ENCODE measurements around the gene HEXD. TPM values are rescaled to one million over a fixed set of nuclear protein-coding genes. Genes with fewer than 3 reads are reported as not detected.
"Not testable (repeated sequence)": the region's sequence is repeated elsewhere in the genome, so short reads cannot be mapped to it uniquely, and the experiment has no call there.

HEXD gene
- total RNA-seq, 2 experiments from 2014 or later = 87.9 to 93.2 TPM

GRCh38 chr17:82376042-82376730 lies 42.0 kb upstream of the HEXD start:
- H3K36me3 ChIP-seq (ENCODE audit: insufficient read depth, low read length) = no peaks in the 10 kb centered on the region
- ChIA-PET POLR2A (no interaction called here), CTCF (ENCODE audit: unreplicated experiment) (no interaction called here)
- intact Hi-C loops (cut with micrococcal nuclease; ENCODE audit: unreplicated experiment) = no loop called here
- no peak overlapping the region for H3K27ac ChIP-seq (ENCODE audit: low read depth, low read length, poor library complexity, severe bottlenecking)
- no peaks in the 10 kb centered on the region for H3K9me3 ChIP-seq (ENCODE audit: low read length)
- H3K4me2 ChIP-seq (ENCODE audit: low read length) = no peak overlapping the region
- H2AFZ ChIP-seq (ENCODE audit: low read length) = no peak overlapping the region
- no peaks in the 10 kb centered on the region for H4K20me1 ChIP-seq (ENCODE audit: insufficient read depth, low read length)
- no TSS peak for BruUV-seq (replicated peaks)
- peaks cover 17% of the 10 kb centered on the region for H3K4me1 ChIP-seq (ENCODE audit: insufficient read depth, low read length, poor library complexity, severe bottlenecking)
- DNase-seq (ENCODE audit: low spot score) = no peak
- no peak overlapping the region for H3K4me3 ChIP-seq (ENCODE audit: low read depth, low read length, poor library complexity, severe bottlenecking)
- no peaks in the 10 kb centered on the region for H3K79me2 ChIP-seq (ENCODE audit: insufficient read depth, low read depth, low read length)
- no peaks in the 10 kb centered on the region for H3K9me2 ChIP-seq (ENCODE audit: insufficient read depth, low read length)
- TF ChIP-seq CTCF (conservative IDR thresholded peaks at IDR 0.05; ENCODE audit: low read length) (no peak), EZH2phosphoT487 (IDR thresholded peaks at IDR 0.05; ENCODE audit: borderline replicate concordance, low read depth, low read length) (no peak)

DNA sequence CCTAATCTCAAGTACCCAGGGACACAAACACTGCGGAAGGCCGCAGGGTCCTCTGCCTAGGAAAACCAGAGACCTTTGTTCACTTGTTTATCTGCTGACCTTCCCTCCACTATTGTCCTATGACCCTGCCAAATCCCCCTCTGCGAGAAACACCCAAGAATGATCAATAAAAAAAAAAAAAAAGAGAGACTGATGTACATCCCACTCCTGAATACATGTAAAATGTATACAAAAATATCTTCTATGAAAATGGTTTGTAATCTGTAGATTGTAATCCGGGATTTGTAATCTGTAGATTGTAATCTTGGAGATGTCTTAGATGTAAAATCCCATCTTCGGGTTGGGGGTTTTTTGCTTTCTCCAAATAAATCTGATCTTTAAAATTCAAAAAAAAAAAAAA lies 40.9 kb upstream of the HEXD start:
- H2AFZ ChIP-seq (ENCODE audit: low read length); H3K4me3 ChIP-seq (ENCODE audit: low read depth, low read length, poor library complexity, severe bottlenecking); H3K36me3 ChIP-seq (ENCODE audit: insufficient read depth, low read length); H3K9me2 ChIP-seq (ENCODE audit: insufficient read depth, low read length); CTCF ChIA-PET (ENCODE audit: unreplicated experiment); BruUV-seq (replicated peaks); H3K4me2 ChIP-seq (ENCODE audit: low read length); H3K27ac ChIP-seq (ENCODE audit: low read depth, low read length, poor library complexity, severe bottlenecking); intact Hi-C loops (cut with micrococcal nuclease; ENCODE audit: unreplicated experiment); H3K79me2 ChIP-seq (ENCODE audit: insufficient read depth, low read depth, low read length); H4K20me1 ChIP-seq (ENCODE audit: insufficient read depth, low read length); DNase-seq (ENCODE audit: low spot score); H3K9me3 ChIP-seq (ENCODE audit: low read length): not testable (repeated sequence)
- H3K4me1 ChIP-seq (ENCODE audit: insufficient read depth, low read length, poor library complexity, severe bottlenecking) = peaks cover 15% of the 10 kb centered on the region
- POLR2A ChIA-PET = interaction anchor here (0.7 kb wide), 1 partner anchor 11 kb away, joined by 8 read pairs; no protein-coding TSS in a partner anchor

- Histone ChIP-seq H3K4me2 (ENCODE audit: low read length) (no peak overlapping the region), H2AFZ (ENCODE audit: low read length) (no peak overlapping the region), H3K4me1 (ENCODE audit: insufficient read depth, low read length, poor library complexity, severe bottlenecking) (peaks cover 8% of the 10 kb centered on the region), H3K9me2 (ENCODE audit: insufficient read depth, low read length) (no peaks in the 10 kb centered on the region), H3K4me3 (ENCODE audit: low read depth, low read length, poor library complexity, severe bottlenecking) (no peak overlapping the region), H3K27ac (ENCODE audit: low read depth, low read length, poor library complexity, severe bottlenecking) (no peak overlapping the region), H3K9me3 (ENCODE audit: low read length) (no peaks in the 10 kb centered on the region), H3K36me3 (ENCODE audit: insufficient read depth, low read length) (no peaks in the 10 kb centered on the region), H4K20me1 (ENCODE audit: insufficient read depth, low read length) (no peaks in the 10 kb centered on the region), H3K79me2 (ENCODE audit: insufficient read depth, low read depth, low read length) (no peaks in the 10 kb centered on the region)
- ChIA-PET POLR2A (interaction anchor here (0.7 kb wide), 1 partner anchor 12 kb away, joined by 8 read pairs; no protein-coding TSS in a partner anchor), CTCF (ENCODE audit: unreplicated experiment) (interaction anchor here (0.5 kb wide), 1 partner anchor 983 kb away, joined by 3 read pairs; the partner anchor contains the start of gene BAHCC1)
- no peak for DNase-seq (ENCODE audit: low spot score)
- intact Hi-C loops (cut with micrococcal nuclease; ENCODE audit: unreplicated experiment) = no loop called here
- no peak for TF ChIP-seq EZH2phosphoT487 (IDR thresholded peaks at IDR 0.05; ENCODE audit: borderline replicate concordance, low read depth, low read length)
- no peak for TF ChIP-seq CTCF (conservative IDR thresholded peaks at IDR 0.05; ENCODE audit: low read length)
- no TSS peak for BruUV-seq (replicated peaks)
Observed at GRCh38 chr17:82377924-82378740, 40.0 kb upstream of the HEXD start.
